GM18511 (cell line): Measurements from ENCODE around the gene ATG4B.

ENCODE experiments used
- ATAC-seq: cut with Tn5 transposase; IDR thresholded peaks from one replicate; pipeline ENCODE4 v1.9.1; 2021; ENCODE audit warnings: mild to moderate bottlenecking, moderate library complexity; ENCODE audit not compliant: unreplicated experiment

The ATG4B gene

GRCh38 chr2:241637795-241638660, 535 bp downstream of the ATG4B start:
- peak; percentile 15 for ATAC-seq

- ATAC-seq = no peak
These were observed 1.4 kb downstream of the ATG4B start for GRCh38 chr2:241638940-241639339.

GRCh38 chr2:241639385-241639784, 1.9 kb downstream of the ATG4B start:
- ATAC-seq = no peak

- ATAC-seq = no peak
These were observed 2.8 kb downstream of the ATG4B start for GRCh38 chr2:241640165-241640795.

GRCh38 chr2:241641631-241642030, 4.1 kb downstream of the ATG4B start:
- no peak for ATAC-seq

- no peak for ATAC-seq
These were observed 7.8 kb downstream of the ATG4B start for GRCh38 chr2:241645056-241645914.

GRCh38 chr2:241645915-241646645, 8.6 kb downstream of the ATG4B start:
- no peak for ATAC-seq

GRCh38 chr2:241648453-241648852, 11.0 kb downstream of the ATG4B start:
- no peak for ATAC-seq

- no peak for ATAC-seq
These were observed 11.9 kb downstream of the ATG4B start for GRCh38 chr2:241649404-241649803.

- ATAC-seq = no peak
These were observed 12.4 kb downstream of the ATG4B start for GRCh38 chr2:241649927-241650326.

GRCh38 chr2:241652142-241652541, 14.6 kb downstream of the ATG4B start:
- ATAC-seq = no peak

- no peak for ATAC-seq
These were observed 15.2 kb downstream of the ATG4B start for GRCh38 chr2:241652722-241653121.

- ATAC-seq = no peak
These were observed 15.8 kb downstream of the ATG4B start for GRCh38 chr2:241653210-241653750.

- no peak for ATAC-seq
These were observed 17.1 kb downstream of the ATG4B start for GRCh38 chr2:241654551-241654950.

- no peak for ATAC-seq
These were observed 18.2 kb downstream of the ATG4B start for GRCh38 chr2:241655516-241656189.

GRCh38 chr2:241656190-241656741, 18.8 kb downstream of the ATG4B start:
- ATAC-seq = no peak

- ATAC-seq = no peak
These were observed 20.3 kb downstream of the ATG4B start for GRCh38 chr2:241657786-241658254.

GRCh38 chr2:241658296-241658695, 20.8 kb downstream of the ATG4B start:
- ATAC-seq = no peak

GRCh38 chr2:241659150-241659739, 21.8 kb downstream of the ATG4B start:
- ATAC-seq = no peak
